A673 (cell line): ENCODE measurements around the gene NEAT1.

ENCODE experiments used
- CTCF ChIP-seq: fragments of 300-800, 200-600 bp; sonication (generic); conservative IDR thresholded peaks from 2 replicates; pipeline ENCODE4 v1.5.1; 2017; ENCODE audit warnings: low read depth, mild to moderate bottlenecking, antibody characterized with exemption, low read length, moderate library complexity, mixed read lengths
- EZH2 ChIP-seq: fragments of 200-600 bp; sonication (generic); IDR thresholded peaks from 2 replicates; pipeline ENCODE4 v1.6.1; 2017; ENCODE audit warnings: borderline replicate concordance, low read depth, mild to moderate bottlenecking, mixed read lengths, antibody characterized with exemption, low read length; ENCODE audit not compliant: poor library complexity, severe bottlenecking

GRCh38 chr11:65437436-65438227 lies 15.0 kb downstream of the NEAT1 start:
- no peak for TF ChIP-seq CTCF
- TF ChIP-seq EZH2 = no peak
